GM18868 (cell line): ENCODE measurements around the gene SLC8A2.

Source experiments
- ATAC-seq: cut with Tn5 transposase; IDR thresholded peaks from one replicate; pipeline ENCODE4 v1.9.1; 2021; ENCODE audit warnings: mild to moderate bottlenecking, moderate library complexity; ENCODE audit not compliant: unreplicated experiment

The SLC8A2 gene

DNA sequence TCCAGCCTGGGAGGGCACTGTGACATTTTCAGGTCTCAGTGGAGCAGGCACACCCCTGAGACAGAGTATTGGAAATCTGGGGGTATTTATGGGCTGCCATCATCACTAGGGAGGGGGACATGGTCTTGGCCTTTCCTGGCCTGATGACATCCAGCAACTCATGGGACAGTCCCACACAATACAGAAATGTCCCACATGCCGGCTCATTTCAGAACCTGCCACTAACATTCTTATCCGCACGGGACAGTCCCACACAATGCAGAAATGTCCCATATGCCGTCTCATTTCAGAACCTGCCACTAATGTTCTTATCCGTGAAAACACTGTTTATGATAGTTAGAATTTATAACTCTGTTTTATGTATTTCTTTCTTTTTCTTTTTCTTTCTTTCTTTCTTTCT is 9.8 kb downstream of the SLC8A2 start:
- ATAC-seq, result no peak

DNA sequence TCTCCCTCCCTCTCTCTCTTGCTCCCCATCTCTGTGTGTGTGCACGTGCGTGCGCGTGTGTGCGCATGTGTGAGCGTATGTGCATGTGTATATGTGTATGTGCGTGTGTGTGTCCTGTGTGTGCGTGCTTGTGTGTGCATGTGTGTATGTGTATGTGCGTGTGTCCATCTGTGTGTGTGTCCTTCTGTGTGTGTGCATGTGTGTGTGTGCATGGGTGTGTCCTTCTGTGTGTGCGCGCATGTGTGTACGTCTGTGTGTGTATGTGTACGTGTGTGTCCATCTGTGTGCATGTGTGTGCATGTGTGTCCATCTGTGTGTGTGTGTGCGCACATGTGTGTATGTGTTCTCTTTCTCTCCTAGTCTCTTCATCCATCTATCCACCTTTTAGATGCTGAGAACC is 12.2 kb downstream of the SLC8A2 start:
- ATAC-seq, result no peak

DNA sequence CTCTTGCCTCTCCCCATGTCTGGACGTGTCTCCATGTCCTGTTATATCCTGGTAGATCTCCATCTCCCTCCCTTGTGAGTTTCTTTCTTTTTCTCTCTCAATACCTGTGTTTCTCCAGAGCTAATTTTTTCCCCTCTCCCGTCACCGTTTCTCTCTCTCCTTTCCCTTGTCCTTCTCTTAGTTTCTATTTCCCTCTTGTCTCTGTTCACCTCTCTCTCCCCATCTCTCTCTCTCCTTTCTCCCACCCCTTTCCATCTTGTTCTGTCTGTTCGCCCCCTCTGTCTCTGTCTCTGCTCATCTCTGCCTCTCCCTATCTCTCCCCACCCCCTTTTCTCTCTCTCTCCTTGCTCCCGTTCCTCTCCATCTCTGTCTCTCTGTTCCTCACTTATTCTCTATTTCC is 13.0 kb downstream of the SLC8A2 start:
- ATAC-seq, result no peak

DNA sequence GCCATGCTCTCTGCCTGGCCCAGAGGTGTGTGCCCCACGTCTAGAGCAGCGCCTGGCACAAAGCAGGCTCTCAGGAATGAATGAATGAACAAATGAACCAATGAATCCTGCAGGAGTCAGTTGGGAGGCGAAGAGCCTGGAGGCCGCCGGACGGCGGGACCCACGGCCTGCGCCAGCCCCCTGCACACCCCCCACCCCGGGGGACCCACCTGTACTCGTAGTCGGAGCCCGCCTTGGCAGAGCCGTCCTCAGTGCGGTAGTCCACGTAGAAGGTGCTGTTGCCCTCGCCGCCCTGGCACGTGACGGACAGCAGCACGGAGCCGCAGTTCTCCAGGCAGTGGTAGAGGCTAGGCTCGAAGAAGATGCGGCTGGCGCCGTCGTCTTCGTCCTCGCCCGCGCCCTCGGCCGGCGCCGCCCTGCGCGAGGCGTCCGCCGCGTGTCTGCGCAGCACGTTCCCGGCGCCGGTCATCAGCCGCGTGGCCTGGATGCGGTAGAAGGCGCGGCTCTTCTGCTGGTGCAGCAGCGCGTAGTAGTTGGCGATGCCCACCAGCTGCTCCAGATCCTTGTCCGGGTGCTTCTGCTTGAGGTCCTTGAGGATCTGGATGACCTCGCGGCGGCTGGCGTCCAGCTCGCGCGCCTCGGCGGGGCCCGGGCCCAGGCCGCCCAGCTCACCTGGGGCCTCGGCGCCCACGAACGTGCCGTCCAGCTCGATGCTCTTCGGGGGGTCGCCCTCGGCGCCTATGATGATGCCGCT is 14.8 kb downstream of the SLC8A2 start:
- ATAC-seq, result no peak

DNA sequence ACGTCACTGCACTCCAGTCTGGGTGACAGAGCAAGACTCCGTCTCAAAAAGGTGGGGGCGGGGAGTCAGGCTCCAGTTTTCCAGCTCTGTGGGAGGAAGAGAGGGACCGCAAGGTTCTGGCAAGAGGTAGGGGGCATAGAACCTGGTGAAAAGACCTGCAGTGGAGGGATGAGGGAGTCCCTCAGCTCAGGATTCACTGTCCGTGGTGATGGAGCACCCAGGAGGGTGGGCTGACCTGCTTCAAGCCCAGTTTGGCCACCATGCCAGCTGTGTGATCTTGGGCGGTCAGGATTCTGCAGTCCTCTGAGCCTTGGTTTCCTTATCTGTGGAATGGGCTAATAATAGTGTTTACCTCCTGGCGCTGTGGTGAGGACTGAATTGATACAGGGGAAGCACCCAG is 21.2 kb downstream of the SLC8A2 start:
- no peak for ATAC-seq

DNA sequence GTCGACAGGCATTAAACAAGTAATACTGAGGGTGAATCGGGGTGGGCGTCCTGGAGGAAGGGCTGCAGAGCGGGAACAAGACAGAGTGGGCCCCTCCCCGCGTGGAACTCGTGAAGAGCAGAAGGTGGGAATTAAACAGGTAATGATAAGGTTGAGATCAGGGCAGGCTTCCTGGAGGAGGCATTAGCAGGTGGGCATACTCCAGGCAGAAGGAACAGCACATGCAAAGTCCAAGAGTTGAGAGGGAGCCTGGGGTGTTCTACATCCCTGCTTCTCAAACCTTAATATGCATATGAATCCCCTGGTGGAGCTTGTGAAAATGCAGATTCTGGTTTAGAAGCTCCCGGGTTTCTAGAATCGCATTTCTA is 23.3 kb downstream of the SLC8A2 start:
- ATAC-seq, result no peak

DNA sequence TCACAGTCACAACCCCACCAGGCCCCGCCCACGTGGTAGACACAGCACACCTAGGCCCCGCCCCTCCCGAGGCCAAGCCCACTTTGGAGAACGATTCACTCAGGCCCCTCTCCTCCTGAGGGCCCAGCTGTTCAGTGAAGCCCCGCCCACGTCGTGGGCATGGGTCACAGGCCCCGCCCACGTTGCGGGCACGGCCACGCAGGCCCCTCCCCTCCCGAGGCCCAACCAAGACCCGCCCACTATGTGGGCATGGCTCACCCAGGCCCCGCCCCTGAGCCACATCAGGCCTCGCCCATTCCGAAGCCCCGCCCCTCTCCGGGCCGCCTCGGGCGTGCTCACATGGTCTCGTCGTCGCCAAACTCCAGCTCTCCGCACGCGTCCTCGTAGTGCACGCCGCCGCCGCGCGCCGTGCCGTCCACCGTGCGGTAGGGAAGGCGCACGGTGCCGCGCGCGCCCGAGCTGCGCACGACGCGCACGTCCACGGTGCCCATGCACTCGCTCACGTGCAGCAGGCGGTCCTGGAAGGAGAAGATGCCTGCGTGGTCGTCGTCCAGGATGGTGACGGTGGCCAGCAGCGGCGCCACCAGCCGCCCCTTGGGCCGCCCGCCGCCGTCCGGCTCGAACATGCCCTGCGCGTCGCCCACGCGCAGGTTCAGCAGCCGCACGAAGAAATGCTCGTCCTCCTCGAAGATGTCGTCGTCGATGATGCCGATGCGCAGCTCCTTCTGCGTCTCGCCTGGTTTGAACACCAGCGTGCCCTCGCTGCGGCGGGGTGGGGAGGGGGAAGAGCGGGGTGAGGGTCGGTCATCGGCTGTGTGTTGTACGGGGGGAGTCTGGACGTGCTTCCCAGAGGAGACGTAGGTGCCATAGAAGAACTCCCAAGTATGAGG is 24.0 kb downstream of the SLC8A2 start:
- ATAC-seq, result no peak

DNA sequence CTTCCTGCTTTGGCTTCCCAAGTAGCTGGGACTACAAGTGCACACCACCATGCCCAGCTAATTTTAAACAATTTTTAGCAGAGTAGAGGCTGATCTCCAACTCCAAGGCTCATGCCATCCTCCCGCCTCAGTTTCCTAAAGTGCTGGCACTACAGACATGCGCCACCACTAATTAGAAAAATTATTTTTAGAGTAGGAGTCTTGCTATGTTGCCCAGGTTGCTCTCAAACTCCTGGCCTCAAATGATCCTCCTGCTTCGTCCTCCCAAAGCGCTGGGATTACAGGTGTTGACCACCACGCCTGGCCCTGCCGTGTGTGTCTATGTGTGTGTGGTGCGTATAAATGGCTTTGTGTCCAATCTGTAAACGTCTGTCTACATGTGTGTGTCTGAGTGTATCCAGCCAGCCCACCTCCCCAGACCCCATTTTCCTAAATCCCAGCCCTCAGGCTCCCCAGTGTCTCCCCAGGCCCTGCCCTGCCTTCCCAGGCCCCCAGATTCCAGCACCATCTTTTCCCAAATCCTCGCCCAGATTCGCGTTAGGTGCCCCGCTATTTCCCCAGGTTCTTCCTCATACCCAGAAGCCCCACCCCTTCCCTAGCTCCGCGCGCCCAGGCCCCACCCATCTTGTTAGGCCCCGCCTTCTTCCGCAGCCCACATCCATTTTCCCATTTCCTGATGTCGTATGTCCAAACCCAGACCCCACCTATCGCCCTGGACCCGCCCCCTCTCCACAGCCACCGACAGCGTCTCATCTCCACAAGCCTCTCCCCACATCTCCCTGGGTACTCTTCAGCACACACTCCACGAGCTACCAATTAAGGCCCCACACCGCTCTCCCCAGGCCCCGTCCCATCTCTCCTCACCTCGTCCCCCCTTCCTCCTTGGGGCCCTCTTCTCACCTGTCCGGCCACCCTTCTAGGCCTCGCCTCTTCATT is 24.9 kb downstream of the SLC8A2 start:
- no peak for ATAC-seq

DNA sequence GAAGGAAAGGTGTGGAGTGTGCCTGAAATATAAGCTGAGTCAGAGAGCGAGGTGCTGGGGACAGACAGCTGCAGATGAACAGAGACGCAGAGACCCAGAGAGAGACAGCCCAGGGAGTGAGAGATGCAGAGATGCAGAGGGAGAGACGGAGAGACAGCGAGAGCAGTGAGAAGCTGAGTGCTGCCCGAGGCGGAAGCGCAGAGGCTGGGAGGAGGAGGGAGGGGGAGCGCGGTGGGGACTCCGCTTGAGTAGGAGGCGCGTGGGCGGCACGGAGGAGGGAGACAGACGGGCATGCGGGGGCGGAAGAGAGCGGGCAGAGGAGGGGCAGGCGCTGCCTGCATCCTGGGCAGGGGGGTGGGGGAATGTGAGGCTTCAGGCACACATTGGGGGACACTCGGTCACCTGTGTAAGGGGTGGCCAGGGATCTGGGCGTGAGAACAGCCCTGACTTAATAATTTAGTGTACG is 25.7 kb downstream of the SLC8A2 start:
- ATAC-seq, result no peak

DNA sequence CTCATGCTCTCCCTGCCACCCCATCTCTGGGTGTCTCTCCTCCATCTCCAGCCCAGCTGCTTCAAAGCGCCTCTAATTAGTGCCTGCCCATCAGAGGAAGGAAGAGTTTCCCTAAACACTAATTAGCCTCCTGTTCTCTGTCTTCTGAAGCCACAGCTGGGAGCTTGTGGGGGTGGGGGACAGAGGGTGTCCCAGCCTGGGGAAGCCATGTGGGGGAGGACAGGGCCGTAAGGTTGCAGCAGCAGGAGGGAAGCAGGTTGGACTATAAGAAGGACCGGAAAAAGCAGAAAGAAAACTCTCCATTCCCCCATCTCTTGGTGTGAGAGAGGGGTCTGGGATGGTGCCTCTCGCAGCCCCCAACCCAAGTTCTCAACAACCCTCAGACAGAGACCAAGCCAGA is 26.2 kb downstream of the SLC8A2 start:
- no peak for ATAC-seq

DNA sequence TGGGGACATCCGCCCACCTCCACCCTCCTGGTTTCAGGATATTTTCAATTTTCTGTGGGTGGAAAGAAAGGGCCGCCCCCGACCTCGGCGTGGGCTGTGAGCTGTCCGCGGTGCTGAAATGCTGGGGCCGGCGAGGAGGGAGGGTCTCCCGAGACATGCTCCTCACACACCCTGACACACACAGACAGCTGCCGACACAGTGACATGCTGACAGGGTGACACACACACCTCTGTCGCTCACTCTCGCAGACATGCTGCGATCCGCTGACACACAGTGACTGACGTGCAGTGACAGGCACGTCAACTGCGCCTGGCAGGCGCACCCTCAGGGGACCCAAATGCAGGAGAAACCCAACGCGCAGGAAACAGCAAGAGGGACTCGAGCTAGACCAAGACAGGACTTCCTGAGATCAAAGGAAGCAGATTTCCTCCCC is 27.3 kb downstream of the SLC8A2 start:
- no peak for ATAC-seq

DNA sequence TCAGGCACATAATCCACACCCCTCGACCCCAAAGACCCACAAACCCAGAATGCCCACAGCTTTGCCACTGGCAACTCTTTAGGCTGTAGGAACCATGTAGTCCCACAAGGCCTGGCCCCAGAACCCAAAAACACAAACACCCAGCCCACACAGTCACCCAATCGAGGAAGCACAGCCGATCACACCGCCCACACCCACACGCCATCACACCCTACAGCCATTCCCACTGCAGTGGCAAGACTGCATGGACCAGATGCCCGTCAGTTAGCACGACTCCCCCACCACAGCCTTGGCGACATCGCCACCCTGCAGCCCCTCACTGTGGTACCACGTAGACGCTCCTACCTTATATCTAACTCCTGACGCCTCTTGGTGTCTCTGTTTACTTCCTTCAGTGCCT is 28.4 kb downstream of the SLC8A2 start:
- ATAC-seq, result no peak

DNA sequence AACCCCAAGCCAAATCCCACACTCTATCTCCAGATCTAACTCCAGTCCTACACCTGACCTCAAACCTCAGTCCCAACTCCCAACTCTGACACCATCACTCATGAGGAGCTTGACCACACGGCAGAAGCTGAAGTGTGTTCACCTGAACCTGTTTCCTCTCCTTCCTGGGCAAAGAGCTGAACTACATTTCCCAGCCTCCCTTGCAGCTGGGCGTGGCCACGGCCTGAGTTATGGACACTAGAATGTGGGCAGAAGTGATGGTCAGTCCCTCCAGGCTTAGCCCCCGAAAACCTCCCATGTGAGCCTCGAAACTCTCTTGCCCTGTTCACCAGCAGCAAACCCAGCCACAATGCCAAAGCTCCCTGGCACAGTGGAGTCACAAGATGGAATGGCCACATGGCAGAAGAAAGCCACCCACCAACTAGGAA is 32.9 kb downstream of the SLC8A2 start:
- no peak for ATAC-seq

DNA sequence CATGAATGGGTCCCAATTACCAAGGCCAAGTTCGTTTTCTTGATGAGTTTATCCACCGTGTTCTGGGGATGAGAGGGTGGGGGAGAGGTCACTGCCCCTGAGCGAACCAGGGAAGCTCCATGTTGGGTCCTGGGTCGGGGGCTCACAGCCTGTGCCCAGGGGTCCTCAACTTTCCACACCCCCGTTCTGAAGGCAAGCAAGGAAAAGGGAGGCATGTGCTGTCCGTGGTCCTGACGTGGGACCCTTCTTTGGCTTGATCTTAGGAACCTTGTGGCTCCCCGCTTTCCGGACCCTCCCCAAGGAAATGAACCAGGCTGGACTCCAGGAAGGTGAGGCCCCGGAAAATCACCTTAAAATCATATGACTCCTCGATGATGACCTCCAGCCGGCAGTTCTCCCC is 34.2 kb downstream of the SLC8A2 start:
- ATAC-seq, result no peak

DNA sequence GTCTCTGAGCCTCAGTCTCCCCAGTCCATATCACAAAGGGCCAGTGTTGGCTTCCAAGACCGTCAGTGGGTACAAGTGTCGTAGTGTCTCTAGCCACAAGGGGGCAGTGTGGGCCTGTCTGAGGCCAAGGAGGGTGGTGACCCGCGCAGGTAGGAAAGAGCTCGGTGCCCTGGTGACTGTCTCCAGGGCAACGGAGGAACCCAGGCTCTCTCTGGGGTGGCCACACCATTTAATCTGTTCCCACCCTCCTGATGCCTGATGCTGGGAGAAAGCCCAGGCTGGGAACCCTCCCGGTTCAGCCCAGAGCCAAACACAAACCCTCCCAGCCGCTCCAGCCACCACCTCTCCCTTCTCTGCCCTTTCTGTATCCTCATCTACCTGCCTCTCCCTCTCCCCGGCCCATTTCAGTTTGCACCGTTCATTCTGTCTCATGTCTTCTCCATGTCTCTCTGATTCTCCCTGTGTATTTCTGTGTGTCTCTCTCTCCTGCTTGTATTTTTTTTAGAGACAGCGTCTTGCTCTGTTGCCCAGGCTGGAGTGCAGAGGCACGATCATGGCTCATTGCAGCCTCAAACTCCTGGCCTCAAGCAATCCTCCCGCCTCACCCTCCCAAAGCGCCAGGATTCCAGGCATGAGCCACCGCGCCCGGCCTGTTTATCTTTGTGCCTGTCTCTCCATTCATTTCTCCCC is 34.8 kb downstream of the SLC8A2 start:
- no peak for ATAC-seq

DNA sequence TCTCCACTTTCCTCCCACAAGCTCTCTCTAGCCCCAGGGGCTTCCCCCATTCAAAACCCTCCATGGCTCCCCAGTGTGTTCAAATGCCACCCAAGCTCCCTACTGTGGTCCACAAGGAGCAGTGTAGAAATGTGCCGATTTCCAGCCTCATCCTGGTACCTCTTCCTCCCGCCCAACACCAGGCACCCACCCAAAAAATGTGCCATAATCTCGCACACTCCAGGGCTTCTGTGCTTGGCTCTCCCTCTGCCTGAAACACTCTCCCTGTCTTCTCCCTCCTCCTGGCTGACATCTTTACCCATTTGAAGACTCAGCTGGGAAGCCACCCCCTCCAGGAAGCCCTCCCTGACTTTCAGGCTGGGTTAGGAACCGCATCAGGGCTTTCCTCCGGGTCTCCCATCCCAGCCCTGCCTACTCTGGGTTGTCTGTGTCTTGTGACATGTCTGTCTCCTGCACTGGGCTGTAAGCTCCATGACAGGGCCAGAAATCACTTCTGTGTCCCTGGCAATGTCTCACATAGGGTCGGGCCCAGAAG is 35.7 kb downstream of the SLC8A2 start:
- no peak for ATAC-seq

DNA sequence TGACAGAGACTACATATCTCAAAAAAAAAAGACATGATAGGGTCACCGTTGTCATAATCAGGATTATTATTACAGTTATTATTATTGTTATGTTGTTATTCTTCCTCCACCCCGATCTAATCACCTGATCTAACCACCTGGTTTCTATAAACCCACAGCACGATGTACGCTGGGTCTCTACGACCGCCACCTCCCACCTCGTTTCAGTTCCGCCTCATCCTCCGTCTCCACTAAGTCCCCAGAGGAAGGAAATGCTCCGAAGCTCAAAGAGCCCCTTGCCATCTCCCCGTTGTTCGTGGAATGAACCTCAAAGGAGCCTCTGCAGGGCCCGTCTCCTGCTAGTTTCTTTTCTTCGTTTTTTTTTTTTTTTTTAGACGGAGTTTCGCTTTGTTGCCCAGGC is 36.5 kb downstream of the SLC8A2 start:
- no peak for ATAC-seq

DNA sequence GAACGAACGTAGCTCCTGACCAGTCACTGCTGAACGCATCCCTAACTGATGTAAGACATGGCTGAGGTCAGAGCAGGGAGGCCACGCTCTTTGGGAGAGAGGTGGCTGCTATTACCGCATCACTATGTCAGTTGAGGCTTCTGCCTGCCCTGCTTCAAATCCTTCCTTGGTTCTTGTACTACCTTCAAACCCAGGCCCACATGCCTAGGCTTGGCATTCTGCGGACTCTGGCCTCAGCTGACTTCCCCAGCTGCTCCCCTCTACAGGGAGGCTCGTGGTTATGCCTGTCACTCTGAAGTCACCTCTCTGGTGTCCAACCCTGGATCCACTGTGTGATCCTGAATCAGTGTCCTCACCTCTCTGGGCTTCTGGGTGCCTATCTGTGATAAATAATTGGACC is 37.6 kb downstream of the SLC8A2 start:
- ATAC-seq, result no peak

DNA sequence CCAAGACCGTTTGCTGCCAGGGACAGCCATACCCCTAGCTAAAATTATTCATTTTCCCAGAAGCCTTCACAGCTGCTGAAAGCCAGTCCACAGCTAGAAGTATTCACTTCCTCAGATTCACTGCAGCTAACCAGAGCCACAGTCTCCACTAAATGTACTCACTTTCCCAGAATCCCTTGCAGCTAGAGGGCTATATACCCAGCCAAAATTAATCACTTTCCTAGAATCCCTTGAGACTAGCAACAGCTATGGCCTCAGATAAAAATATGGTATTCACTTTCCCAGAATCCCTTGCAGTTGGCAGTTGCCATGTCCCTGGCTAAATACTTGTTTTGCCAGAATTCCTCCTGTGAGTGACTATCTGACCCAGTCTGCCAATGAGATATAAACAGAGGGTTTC is 38.6 kb downstream of the SLC8A2 start:
- ATAC-seq, result no peak

DNA sequence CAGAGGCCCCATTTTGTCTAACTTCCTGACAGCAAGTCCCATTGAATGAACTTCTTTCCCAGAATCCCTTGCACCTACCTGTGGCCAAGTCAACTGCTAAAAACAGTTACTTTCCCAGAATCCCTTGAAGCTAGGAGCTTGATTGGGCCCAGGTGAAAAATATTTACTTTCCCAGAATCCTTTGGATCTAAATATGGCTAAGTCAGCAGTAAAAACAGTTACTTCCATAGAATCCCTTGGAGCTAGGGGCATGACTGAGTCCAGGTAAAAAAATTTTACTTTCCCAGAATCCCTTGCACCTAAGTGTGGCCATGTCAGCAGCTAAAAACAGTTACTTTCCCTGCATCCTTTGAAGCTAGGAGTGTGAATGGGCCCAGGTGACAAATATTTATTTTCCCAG is 39.2 kb downstream of the SLC8A2 start:
- ATAC-seq, result no peak
